PFSK-1 (cell line): ENCODE results near the gene SORT1.

Experiments used
- FOXP2 ChIP-seq: optimal IDR thresholded peaks from 2 replicates; pipeline ENCODE3; 2011; ENCODE audit warnings: borderline replicate concordance, control low read depth, inconsistent platforms; ENCODE audit not compliant: insufficient read depth; ENCODE audit errors: extremely low read length, extremely low read depth
- POLR2AphosphoS5 ChIP-seq: IDR thresholded peaks from 2 replicates; pipeline ENCODE4 v1.6.1; 2012; ENCODE audit warnings: low read depth, mild to moderate bottlenecking, control low read depth, low read length, moderate library complexity
- REST ChIP-seq, 2 experiments: IDR thresholded peaks; 2 replicates each; pipeline versions ENCODE4 v1.6.1 to v1.8.0; 2011 to 2012; ENCODE audit warnings: low read depth in 2 of 2, low read length in 2 of 2, control low read depth in 1 of 2, inconsistent platforms in 1 of 2, mild to moderate bottlenecking in 1 of 2, moderate library complexity in 1 of 2; ENCODE audit not compliant: insufficient read depth in 1 of 2
- TAF1 ChIP-seq: IDR thresholded peaks from 2 replicates; pipeline ENCODE4 v1.6.1; 2012; ENCODE audit warnings: low read length, control low read depth, borderline replicate concordance; ENCODE audit not compliant: insufficient read depth

- TF ChIP-seq POLR2AphosphoS5 (peak; percentile 39; the same call in 1 of the 2 replicates), TAF1 (no peak), REST (IDR thresholded peaks at IDR 0.05; ENCODE audit: insufficient read depth in 1 of 2, low read depth in 2 of 2, low read length in 2 of 2) (no peak), FOXP2 (no peak)
Measured at GRCh38 chr1:109399326-109399957, 1.7 kb upstream of the SORT1 start.
